ENCODE data around the gene SLC5A10. TPM values are rescaled to one million over a fixed set of nuclear protein-coding genes. Genes with fewer than 3 reads are reported as not detected.
"Not testable (repeated sequence)": the region's sequence is repeated elsewhere in the genome, so short reads cannot be mapped to it uniquely, and the experiment has no call there.

Gene SLC5A10
- total and polyA plus RNA-seq, 5 donors, result 0.17 to 2.3 (median 0.61) TPM

- DNase-seq (peak in 2 of 3 donors; percentile 6 to 35), ATAC-seq (no peak)
- Histone ChIP-seq H3K4me1 (ENCODE audit: control insufficient read depth, insufficient read depth, low read length) (no peaks in the 10 kb centered on the region), H3K27ac (ENCODE audit: low read length) (no peak overlapping the region), H3K9me3 (ENCODE audit: control insufficient read depth, low read length) (no peaks in the 10 kb centered on the region), H3K4me3 (ENCODE audit: low read length) (no peak overlapping the region), H3K27me3 (ENCODE audit: control insufficient read depth, insufficient read depth) (no peaks in the 10 kb centered on the region)
- 76% methylated on average over 29 of the region's 29 CpGs for WGBS
- intact Hi-C loops (cut with DNase I), result loop anchor here in 1 of 4 donors (5.0 kb wide), 1 partner anchor 52 kb away; no protein-coding TSS in a partner anchor
Observed at GRCh38 chr17:19014628-19015215, 62.8 kb downstream of the SLC5A10 start.

GRCh38 chr17:19015428-19015827 is 63.5 kb downstream of the SLC5A10 start:
- H3K27me3 ChIP-seq (ENCODE audit: control insufficient read depth, insufficient read depth), result no peaks in the 10 kb centered on the region
- no peak for ATAC-seq
- no peaks in the 10 kb centered on the region for H3K9me3 ChIP-seq (ENCODE audit: control insufficient read depth, low read length)
- H3K4me3 ChIP-seq (ENCODE audit: low read length), result no peak overlapping the region
- no peaks in the 10 kb centered on the region for H3K4me1 ChIP-seq (ENCODE audit: control insufficient read depth, insufficient read depth, low read length)
- peak in 1 of 3 donors; percentile 7 for DNase-seq
- H3K27ac ChIP-seq (ENCODE audit: low read length), result no peak overlapping the region
- 75% methylated on average over 7 of the region's 7 CpGs for WGBS
- intact Hi-C loops (cut with DNase I), result no loop called here

GRCh38 chr17:19016297-19016696 is 64.3 kb downstream of the SLC5A10 start:
- no peak overlapping the region for H3K4me3 ChIP-seq (ENCODE audit: low read length)
- no peaks in the 10 kb centered on the region for H3K4me1 ChIP-seq (ENCODE audit: control insufficient read depth, insufficient read depth, low read length)
- DNase-seq, result peak in 2 of 3 donors; percentile 7 to 35
- no peaks in the 10 kb centered on the region for H3K9me3 ChIP-seq (ENCODE audit: control insufficient read depth, low read length)
- H3K27me3 ChIP-seq (ENCODE audit: control insufficient read depth, insufficient read depth), result no peaks in the 10 kb centered on the region
- no peak overlapping the region for H3K27ac ChIP-seq (ENCODE audit: low read length)
- intact Hi-C loops (cut with DNase I), result no loop called here
- no peak for ATAC-seq
- WGBS, result 85% methylated on average over 8 of the region's 8 CpGs

GRCh38 chr17:19016881-19017280 is 64.9 kb downstream of the SLC5A10 start:
- peak in 2 of 3 donors; percentile 12 to 31 for DNase-seq
- Histone ChIP-seq H3K27ac (ENCODE audit: low read length) (no peak overlapping the region), H3K27me3 (ENCODE audit: control insufficient read depth, insufficient read depth) (no peaks in the 10 kb centered on the region), H3K4me3 (ENCODE audit: low read length) (no peak overlapping the region), H3K9me3 (ENCODE audit: control insufficient read depth, low read length) (no peaks in the 10 kb centered on the region), H3K4me1 (ENCODE audit: control insufficient read depth, insufficient read depth, low read length) (no peaks in the 10 kb centered on the region)
- no peak for ATAC-seq
- intact Hi-C loops (cut with DNase I), result no loop called here
- WGBS, result 60% methylated on average over 7 of the region's 7 CpGs

- DNase-seq (peak in 2 of 3 donors; percentile 5 to 48), ATAC-seq (no peak)
- Histone ChIP-seq H3K4me3 (ENCODE audit: low read length) (no peak overlapping the region), H3K9me3 (ENCODE audit: control insufficient read depth, low read length) (no peaks in the 10 kb centered on the region), H3K4me1 (ENCODE audit: control insufficient read depth, insufficient read depth, low read length) (no peaks in the 10 kb centered on the region), H3K27ac (ENCODE audit: low read length) (no peak overlapping the region), H3K27me3 (ENCODE audit: control insufficient read depth, insufficient read depth) (no peaks in the 10 kb centered on the region)
- intact Hi-C loops (cut with DNase I), result no loop called here
- WGBS, result 69% methylated on average over 12 of the region's 12 CpGs
Observed at GRCh38 chr17:19017401-19017800, 65.4 kb downstream of the SLC5A10 start.

GRCh38 chr17:19017804-19018599 is 66.0 kb downstream of the SLC5A10 start:
- no peaks in the 10 kb centered on the region for H3K4me1 ChIP-seq (ENCODE audit: control insufficient read depth, insufficient read depth, low read length)
- no peak overlapping the region for H3K4me3 ChIP-seq (ENCODE audit: low read length)
- intact Hi-C loops (cut with DNase I), result no loop called here
- peak; percentile 2 to 33 (median 24) for DNase-seq
- no peaks in the 10 kb centered on the region for H3K9me3 ChIP-seq (ENCODE audit: control insufficient read depth, low read length)
- 80% methylated on average over 16 of the region's 16 CpGs for WGBS
- no peak overlapping the region for H3K27ac ChIP-seq (ENCODE audit: low read length)
- no peak for ATAC-seq
- H3K27me3 ChIP-seq (ENCODE audit: control insufficient read depth, insufficient read depth), result no peaks in the 10 kb centered on the region

GRCh38 chr17:19018600-19018950 is 66.6 kb downstream of the SLC5A10 start:
- ATAC-seq (no peak), DNase-seq (peak in 2 of 3 donors; percentile 7 to 33)
- intact Hi-C loops (cut with DNase I), result no loop called here
- no peaks in the 10 kb centered on the region for H3K27me3 ChIP-seq (ENCODE audit: control insufficient read depth, insufficient read depth)
- H3K9me3 ChIP-seq (ENCODE audit: control insufficient read depth, low read length), result no peaks in the 10 kb centered on the region
- 81% methylated on average over 6 of the region's 6 CpGs for WGBS
- no peaks in the 10 kb centered on the region for H3K4me1 ChIP-seq (ENCODE audit: control insufficient read depth, insufficient read depth, low read length)
- no peak overlapping the region for H3K27ac ChIP-seq (ENCODE audit: low read length)
- no peak overlapping the region for H3K4me3 ChIP-seq (ENCODE audit: low read length)

GRCh38 chr17:19019041-19019941 is 67.3 kb downstream of the SLC5A10 start:
- no peak overlapping the region for H3K4me3 ChIP-seq (ENCODE audit: low read length)
- intact Hi-C loops (cut with DNase I), result no loop called here
- 57% methylated on average over 27 of the region's 27 CpGs for WGBS
- ATAC-seq (no peak), DNase-seq (peak; percentile 11 to 48 (median 30))
- no peaks in the 10 kb centered on the region for H3K4me1 ChIP-seq (ENCODE audit: control insufficient read depth, insufficient read depth, low read length)
- no peaks in the 10 kb centered on the region for H3K27me3 ChIP-seq (ENCODE audit: control insufficient read depth, insufficient read depth)
- H3K27ac ChIP-seq (ENCODE audit: low read length), result no peak overlapping the region
- no peaks in the 10 kb centered on the region for H3K9me3 ChIP-seq (ENCODE audit: control insufficient read depth, low read length)

- peak in 1 of 3 donors; percentile 0 for DNase-seq
- no peaks in the 10 kb centered on the region for H3K4me1 ChIP-seq (ENCODE audit: control insufficient read depth, insufficient read depth, low read length)
- intact Hi-C loops (cut with DNase I), result no loop called here
- 90% methylated on average over 3 of the region's 3 CpGs for WGBS
- H3K4me3 ChIP-seq (ENCODE audit: low read length), result no peak overlapping the region
- no peaks in the 10 kb centered on the region for H3K27me3 ChIP-seq (ENCODE audit: control insufficient read depth, insufficient read depth)
- no peak for ATAC-seq
- no peaks in the 10 kb centered on the region for H3K9me3 ChIP-seq (ENCODE audit: control insufficient read depth, low read length)
- no peak overlapping the region for H3K27ac ChIP-seq (ENCODE audit: low read length)
Observed at GRCh38 chr17:19020016-19020415, 68.1 kb downstream of the SLC5A10 start.

- H3K27ac ChIP-seq (ENCODE audit: low read length); H3K9me3 ChIP-seq (ENCODE audit: control insufficient read depth, low read length); intact Hi-C loops (cut with DNase I); H3K27me3 ChIP-seq (ENCODE audit: control insufficient read depth, insufficient read depth); ATAC-seq; H3K4me3 ChIP-seq (ENCODE audit: low read length); H3K4me1 ChIP-seq (ENCODE audit: control insufficient read depth, insufficient read depth, low read length): not testable (repeated sequence)
- WGBS, result 93% methylated on average over 7 of the region's 7 CpGs
- DNase-seq, result peak; percentile 3 to 37 (median 14)
Observed at GRCh38 chr17:19021011-19021621, 69.2 kb downstream of the SLC5A10 start.
